Ascending aorta (tissue), 2 donors: Measurements from ENCODE around the gene TSPYL1. TPM values are rescaled to one million over a fixed set of nuclear protein-coding genes. Genes with fewer than 3 reads are reported as not detected.
A peak's percentile ranks its signal among the peaks of the same experiment; 100 is the strongest.

Experiments used
- DNase-seq, 2 donors: peaks; one replicate each; pipeline ENCODE4 v3.0.0-alpha.2; 2019; ENCODE audit warnings: low spot score in 2 of 2
- H3K27ac ChIP-seq, 2 donors: fragments of 200-600 bp; sonication (generic); one replicate each; pipeline ENCODE4 v1.5.1; 2016 to 2017; ENCODE audit warnings: mild to moderate bottlenecking in 1 of 2
- H3K27me3 ChIP-seq: fragments of 200-600 bp; sonication (generic); one replicate; pipeline ENCODE4 v1.5.1; 2017
- H3K36me3 ChIP-seq, 2 donors: fragments of 200-600 bp; sonication (generic); one replicate each; pipeline ENCODE4 v1.5.1; 2016
- H3K4me1 ChIP-seq, 2 donors: fragments of 200-600 bp; sonication (generic); one replicate each; pipeline ENCODE4 v1.5.1; 2016 to 2017; ENCODE audit warnings: mild to moderate bottlenecking in 1 of 2
- H3K4me3 ChIP-seq, 2 donors: fragments of 200-600 bp; sonication (generic); one replicate each; pipeline ENCODE4 v1.5.1; 2016 to 2017; ENCODE audit warnings: mild to moderate bottlenecking in 1 of 2
- H3K9me3 ChIP-seq, 2 donors: fragments of 200-600 bp; sonication (generic); one replicate each; pipeline ENCODE4 v1.5.1; 2016
- CTCF ChIP-seq, 3 experiments: fragments of 200-600 bp in 2 of 3; fragments of 450-650 bp in 1 of 3; sonication (generic) in 2 of 3; IDR thresholded peaks; one replicate each; pipeline ENCODE4 v1.5.1; 2016 to 2019; ENCODE audit warnings: antibody characterized with exemption in 3 of 3, mild to moderate bottlenecking in 1 of 3, moderate library complexity in 1 of 3
- intact Hi-C: fragments of 100-400 bp; cut with DNase I; formaldehyde crosslinking; loops from one replicate; pipeline ENCODE4 v1.15.1; 2023
- total RNA-seq: library from RNA; depleted of rRNA; stranded (reverse); fragments of >200 nt; gene quantifications from one replicate; pipeline ENCODE4 v1.1.0, GENCODE V29; 2016

TSPYL1 gene
- total RNA-seq, 1 donor from 2014 or later: 36.6 TPM

GRCh38 chr6:116239856-116240255 is 39.9 kb downstream of the TSPYL1 start:
- H3K36me3 ChIP-seq: peaks cover 23 to 27% of the 10 kb centered on the region in 2 donors
- DNase-seq: no peak
- no peak for TF ChIP-seq CTCF (IDR thresholded peaks at IDR 0.05)
- intact Hi-C loops: no loop called here
- H3K4me3 ChIP-seq: no peak overlapping the region
- no peaks in the 10 kb centered on the region for H3K4me1 ChIP-seq
- H3K27ac ChIP-seq: no peak overlapping the region
- H3K9me3 ChIP-seq: no peaks in the 10 kb centered on the region
- no peaks in the 10 kb centered on the region for H3K27me3 ChIP-seq

GRCh38 chr6:116239256-116239655 is 40.5 kb downstream of the TSPYL1 start:
- Histone ChIP-seq H3K4me1 (no peaks in the 10 kb centered on the region), H3K9me3 (no peaks in the 10 kb centered on the region), H3K27me3 (no peaks in the 10 kb centered on the region), H3K36me3 (peaks cover 23 to 25% of the 10 kb centered on the region in 2 donors), H3K27ac (no peak overlapping the region), H3K4me3 (no peak overlapping the region)
- no peak for DNase-seq
- TF ChIP-seq CTCF (IDR thresholded peaks at IDR 0.05): no peak
- intact Hi-C loops: no loop called here

GRCh38 chr6:116238083-116238482 is 41.6 kb downstream of the TSPYL1 start:
- Histone ChIP-seq H3K27me3 (no peaks in the 10 kb centered on the region), H3K27ac (no peak overlapping the region), H3K36me3 (peaks cover 22 to 23% of the 10 kb centered on the region in 2 donors), H3K9me3 (no peaks in the 10 kb centered on the region), H3K4me3 (no peak overlapping the region), H3K4me1 (no peaks in the 10 kb centered on the region)
- DNase-seq: no peak
- intact Hi-C loops: no loop called here
- no peak for TF ChIP-seq CTCF (IDR thresholded peaks at IDR 0.05)

- Histone ChIP-seq H3K27ac (no peak overlapping the region), H3K27me3 (no peaks in the 10 kb centered on the region), H3K9me3 (no peaks in the 10 kb centered on the region), H3K4me1 (no peaks in the 10 kb centered on the region), H3K36me3 (peaks cover 20% of the 10 kb centered on the region in 2 donors), H3K4me3 (no peak overlapping the region)
- DNase-seq: no peak
- TF ChIP-seq CTCF (IDR thresholded peaks at IDR 0.05): no peak
- intact Hi-C loops: no loop called here
Measured at GRCh38 chr6:116234689-116235088, 45.0 kb downstream of the TSPYL1 start.

- Histone ChIP-seq H3K9me3 (no peaks in the 10 kb centered on the region), H3K27me3 (no peaks in the 10 kb centered on the region), H3K36me3 (no peaks in the 10 kb centered on the region), H3K4me3 (peak overlapping the region; percentile 4 to 46), H3K27ac (no peak overlapping the region), H3K4me1 (no peaks in the 10 kb centered on the region)
- TF ChIP-seq CTCF (IDR thresholded peaks at IDR 0.05): no peak
- DNase-seq: peak; percentile 24 to 87
- intact Hi-C loops: no loop called here
Measured at GRCh38 chr6:116229287-116229913, 50.3 kb downstream of the TSPYL1 start.

Other genes starting within 250 kb of the TSPYL1 start
- gene FRK, start 219.0 kb downstream of the TSPYL1 start, total RNA-seq: 8.4 TPM
- 4.6 TPM for gene NT5DC1, start 179.1 kb downstream of the TSPYL1 start, total RNA-seq
- gene COL10A1, start 153.8 kb downstream of the TSPYL1 start, total RNA-seq: not detected
- 8.8 TPM for gene TSPYL4, start 25.9 kb downstream of the TSPYL1 start, total RNA-seq
- 27.6 TPM for gene DSE, start 91.0 kb upstream of the TSPYL1 start, total RNA-seq
- gene CALHM6, start 181.4 kb upstream of the TSPYL1 start, total RNA-seq: not detected
- 3.4 TPM for gene CALHM5, start 231.7 kb upstream of the TSPYL1 start, total RNA-seq